Liver (tissue), 3 donors: ENCODE data around the gene LCN6.
"Not testable (repeated sequence)": the region's sequence is repeated elsewhere in the genome, so short reads cannot be mapped to it uniquely, and the experiment has no call there.

Source experiments
- EGR1 ChIP-seq, 2 donors: IDR thresholded peaks; 2 replicates each; pipeline ENCODE4 v1.6.1; 2016 to 2018; ENCODE audit warnings: antibody characterized with exemption in 2 of 2, low read depth in 2 of 2
- TF ChIP-seq, protein P1 (sequence below): fragments of 150-350 bp; IDR thresholded peaks from 2 replicates; pipeline ENCODE4 v1.5.1; 2017; ENCODE audit warnings: improper control_type of control experiment, low read depth, low read length; ENCODE audit not compliant: missing input control
- donor health status: healthy.
- donor health status: healthy.

DNA sequence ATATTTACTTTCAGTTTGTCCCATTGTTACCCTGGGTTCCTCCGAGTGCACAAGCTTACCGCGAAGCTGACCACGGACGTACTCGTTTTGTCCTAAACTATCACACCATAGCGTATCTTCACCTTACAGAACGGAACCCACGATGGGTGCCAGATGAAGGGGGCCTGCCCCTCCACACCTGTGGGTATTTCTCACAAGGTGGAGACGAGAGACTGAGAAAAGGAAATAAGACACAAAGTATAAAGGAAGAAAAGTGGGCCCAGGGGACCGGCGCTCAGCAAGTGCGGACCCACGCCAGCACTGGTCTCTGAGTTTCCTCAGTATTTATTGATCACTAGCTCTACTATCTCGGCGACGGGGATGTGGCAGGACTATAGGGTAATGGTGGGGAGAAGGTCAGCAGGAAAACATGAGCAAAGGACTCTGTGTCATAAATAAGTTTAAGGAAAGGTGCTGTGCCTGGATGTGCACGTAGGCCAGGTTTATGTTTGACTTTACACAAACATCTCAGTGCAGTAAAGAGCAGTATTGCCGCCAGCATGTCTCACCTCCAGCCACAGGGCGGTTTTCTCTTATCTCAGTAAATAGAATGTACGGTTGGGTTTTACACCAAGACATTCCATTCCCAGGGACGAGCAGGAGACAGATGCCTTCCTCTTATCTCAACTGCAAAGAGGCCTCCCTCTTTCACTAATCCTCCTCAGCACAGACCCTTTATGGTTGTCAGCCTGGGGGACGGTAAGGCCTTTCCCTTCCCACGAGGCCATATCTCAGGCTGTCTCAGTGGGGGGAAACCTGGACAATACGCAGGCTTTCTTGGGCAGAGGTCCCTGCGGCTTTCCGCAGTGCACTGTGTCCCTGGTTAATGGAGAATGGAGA is 40.6 kb upstream of the LCN6 start:
- TF ChIP-seq, protein P1, sequence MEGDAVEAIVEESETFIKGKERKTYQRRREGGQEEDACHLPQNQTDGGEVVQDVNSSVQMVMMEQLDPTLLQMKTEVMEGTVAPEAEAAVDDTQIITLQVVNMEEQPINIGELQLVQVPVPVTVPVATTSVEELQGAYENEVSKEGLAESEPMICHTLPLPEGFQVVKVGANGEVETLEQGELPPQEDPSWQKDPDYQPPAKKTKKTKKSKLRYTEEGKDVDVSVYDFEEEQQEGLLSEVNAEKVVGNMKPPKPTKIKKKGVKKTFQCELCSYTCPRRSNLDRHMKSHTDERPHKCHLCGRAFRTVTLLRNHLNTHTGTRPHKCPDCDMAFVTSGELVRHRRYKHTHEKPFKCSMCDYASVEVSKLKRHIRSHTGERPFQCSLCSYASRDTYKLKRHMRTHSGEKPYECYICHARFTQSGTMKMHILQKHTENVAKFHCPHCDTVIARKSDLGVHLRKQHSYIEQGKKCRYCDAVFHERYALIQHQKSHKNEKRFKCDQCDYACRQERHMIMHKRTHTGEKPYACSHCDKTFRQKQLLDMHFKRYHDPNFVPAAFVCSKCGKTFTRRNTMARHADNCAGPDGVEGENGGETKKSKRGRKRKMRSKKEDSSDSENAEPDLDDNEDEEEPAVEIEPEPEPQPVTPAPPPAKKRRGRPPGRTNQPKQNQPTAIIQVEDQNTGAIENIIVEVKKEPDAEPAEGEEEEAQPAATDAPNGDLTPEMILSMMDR = not testable (repeated sequence)
- TF ChIP-seq EGR1 (IDR thresholded peaks at IDR 0.05; ENCODE audit: low read depth in 2 of 2) = not testable (repeated sequence)
